Breast epithelium (tissue), 3 donors: ENCODE data around the gene CDC42SE1.

ENCODE experiments used
- CTCF ChIP-seq, 3 donors: fragments of 450-650 bp; IDR thresholded peaks; one replicate each; pipeline ENCODE4 v1.5.1; 2016 to 2017; ENCODE audit warnings: antibody characterized with exemption in 3 of 3, mild to moderate bottlenecking in 3 of 3, moderate library complexity in 3 of 3
- POLR2AphosphoS5 ChIP-seq, 3 donors: sonication (generic); formaldehyde crosslinking; IDR thresholded peaks; one replicate each; pipeline ENCODE4 v1.6.1; 2017; ENCODE audit warnings: antibody characterized with exemption in 3 of 3

GRCh38 chr1:151006327-151007052 is 52.9 kb downstream of the CDC42SE1 start, which contains the start of gene MINDY1:
- TF ChIP-seq CTCF (IDR thresholded peaks at IDR 0.05) (peak; percentile 48 to 64 (median 58)), POLR2AphosphoS5 (IDR thresholded peaks at IDR 0.05) (peak; percentile 35 to 76 (median 69))
